IPS-18c (cell line): ENCODE measurements around the gene UNC5C.

Experiments used
- H3K4me3 ChIP-seq: 2 replicates; pipeline ENCODE4 v1.7.0; 2013; ENCODE audit warnings: low read depth, mild to moderate bottlenecking, low read length, moderate library complexity; ENCODE audit not compliant: insufficient read depth
- H3K9me3 ChIP-seq: one replicate; pipeline ENCODE4 v1.6.1; 2013; ENCODE audit warnings: mild to moderate bottlenecking, low read length, moderate library complexity; ENCODE audit not compliant: control insufficient read depth, insufficient read depth

The UNC5C gene

DNA sequence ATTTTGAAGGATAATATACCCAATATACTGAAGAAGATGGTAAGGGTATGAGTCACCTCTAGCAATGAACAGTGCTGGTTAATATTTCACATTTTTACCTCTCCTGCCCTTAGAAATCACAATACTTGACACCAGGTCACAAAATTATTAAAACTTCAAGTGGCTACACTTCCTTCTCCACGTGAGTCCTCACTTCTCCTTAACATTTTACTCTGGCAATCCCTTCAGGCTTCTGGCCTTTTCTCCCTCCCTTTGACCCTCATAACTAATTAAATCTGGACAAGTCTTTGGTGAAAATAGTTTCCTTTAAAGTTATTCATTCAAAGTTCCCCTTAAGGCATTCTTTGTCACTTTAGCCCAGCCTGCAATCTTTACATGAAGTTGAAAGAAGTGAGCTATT lies 190.4 kb downstream of the UNC5C start:
- H3K9me3 ChIP-seq: no peaks in the 10 kb centered on the region
- H3K4me3 ChIP-seq: no peak overlapping the region

DNA sequence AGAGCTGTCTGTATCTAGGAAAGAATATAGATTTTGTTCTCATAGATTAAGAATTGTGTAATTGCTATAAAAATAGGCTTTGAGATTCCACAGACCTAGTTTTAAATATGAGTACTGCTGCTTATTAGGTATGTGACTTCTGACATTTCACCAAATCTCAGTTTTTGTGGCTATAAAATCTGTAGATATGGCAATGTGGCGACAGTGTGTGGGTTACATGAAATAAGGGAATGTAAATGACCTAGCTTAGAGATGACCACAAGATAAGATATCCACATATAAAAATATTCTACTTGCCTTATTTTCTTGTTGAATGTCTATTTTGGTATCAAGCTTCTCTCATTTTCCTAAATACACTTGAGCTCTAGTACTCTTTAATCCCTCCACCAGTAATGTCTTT lies 193.8 kb downstream of the UNC5C start:
- Histone ChIP-seq H3K9me3 (no peaks in the 10 kb centered on the region), H3K4me3 (no peak overlapping the region)

- Histone ChIP-seq H3K4me3 (no peak overlapping the region), H3K9me3 (no peaks in the 10 kb centered on the region)
These were observed 200.4 kb downstream of the UNC5C start for GRCh38 chr4:95348418-95348817.

GRCh38 chr4:95343235-95343634 lies 205.5 kb downstream of the UNC5C start:
- H3K9me3 ChIP-seq: no peaks in the 10 kb centered on the region

GRCh38 chr4:95340191-95340590 lies 208.6 kb downstream of the UNC5C start:
- Histone ChIP-seq H3K4me3 (no peak overlapping the region), H3K9me3 (no peaks in the 10 kb centered on the region)

More at GRCh38 chr4:95343235-95343634, 205.5 kb downstream of the UNC5C start:
- H3K4me3 ChIP-seq: no peak overlapping the region

GRCh38 chr4:95325665-95326064 lies 223.1 kb downstream of the UNC5C start:
- H3K4me3 ChIP-seq: no peak overlapping the region
- no peaks in the 10 kb centered on the region for H3K9me3 ChIP-seq

DNA sequence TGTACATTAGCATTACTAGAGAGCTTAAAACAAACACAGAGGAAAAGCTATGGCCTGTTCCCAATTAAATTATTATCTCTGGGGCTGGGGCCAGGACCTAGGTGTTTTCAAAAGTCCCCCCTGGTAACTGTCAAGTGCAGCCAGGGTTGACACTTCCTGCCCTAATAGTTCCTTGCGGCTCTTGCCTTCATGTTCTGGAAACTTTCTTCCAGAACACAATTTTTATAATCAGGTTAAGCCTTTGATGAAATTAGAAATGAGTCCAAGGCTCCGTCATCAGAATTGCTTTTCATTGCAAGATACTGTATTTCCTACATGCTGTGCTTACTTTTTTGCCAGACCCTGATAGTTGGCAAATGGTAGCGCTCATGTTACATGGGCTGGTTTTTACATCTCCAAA lies 229.6 kb downstream of the UNC5C start:
- Histone ChIP-seq H3K9me3 (no peaks in the 10 kb centered on the region), H3K4me3 (no peak overlapping the region)

DNA sequence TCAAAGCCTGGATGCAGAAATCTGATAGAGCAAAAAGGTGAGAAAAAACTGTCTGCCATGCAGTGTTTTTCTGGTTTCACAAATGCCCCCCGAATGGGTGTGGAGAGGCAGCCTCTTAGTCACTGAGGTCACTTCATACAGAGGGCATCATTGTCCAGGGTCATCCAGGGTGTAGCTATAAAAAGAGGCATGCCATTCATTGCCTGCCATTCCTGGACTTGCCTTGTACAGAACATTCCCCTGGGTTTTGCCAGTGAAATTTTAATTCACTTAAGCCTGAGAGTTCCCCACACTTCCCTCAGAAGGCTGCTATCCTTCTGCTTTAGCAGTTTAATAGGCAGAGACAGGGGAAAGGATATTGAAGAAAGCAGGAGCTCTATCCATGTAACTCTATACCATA lies 230.3 kb downstream of the UNC5C start:
- Histone ChIP-seq H3K9me3 (no peaks in the 10 kb centered on the region), H3K4me3 (no peak overlapping the region)

DNA sequence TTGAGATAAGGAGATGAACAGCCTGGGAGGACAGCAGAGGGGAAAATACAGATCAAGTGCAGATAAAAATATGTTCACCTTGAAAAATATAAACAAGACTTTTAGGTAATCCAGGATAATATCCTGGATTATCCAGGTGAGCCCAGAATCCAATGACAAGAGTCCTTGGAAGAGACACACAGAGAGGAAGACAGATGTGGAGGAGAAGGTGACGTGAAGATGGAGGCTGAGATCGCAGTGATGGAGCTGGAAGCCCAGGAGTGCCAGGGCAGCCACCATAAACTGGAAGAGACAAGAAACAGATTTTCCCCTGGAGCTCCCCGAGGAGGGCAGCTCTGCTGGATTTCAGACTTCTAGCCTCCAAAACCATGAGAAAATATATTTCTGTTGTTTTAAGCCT lies 230.7 kb downstream of the UNC5C start:
- no peak overlapping the region for H3K4me3 ChIP-seq
- H3K9me3 ChIP-seq: no peaks in the 10 kb centered on the region

GRCh38 chr4:95317085-95317793 lies 231.5 kb downstream of the UNC5C start:
- no peak overlapping the region for H3K4me3 ChIP-seq

GRCh38 chr4:95314573-95314972 lies 234.2 kb downstream of the UNC5C start:
- Histone ChIP-seq H3K4me3 (no peak overlapping the region), H3K9me3 (peaks cover 2% of the 10 kb centered on the region)

More at GRCh38 chr4:95317085-95317793, 231.5 kb downstream of the UNC5C start:
- no peaks in the 10 kb centered on the region for H3K9me3 ChIP-seq

DNA sequence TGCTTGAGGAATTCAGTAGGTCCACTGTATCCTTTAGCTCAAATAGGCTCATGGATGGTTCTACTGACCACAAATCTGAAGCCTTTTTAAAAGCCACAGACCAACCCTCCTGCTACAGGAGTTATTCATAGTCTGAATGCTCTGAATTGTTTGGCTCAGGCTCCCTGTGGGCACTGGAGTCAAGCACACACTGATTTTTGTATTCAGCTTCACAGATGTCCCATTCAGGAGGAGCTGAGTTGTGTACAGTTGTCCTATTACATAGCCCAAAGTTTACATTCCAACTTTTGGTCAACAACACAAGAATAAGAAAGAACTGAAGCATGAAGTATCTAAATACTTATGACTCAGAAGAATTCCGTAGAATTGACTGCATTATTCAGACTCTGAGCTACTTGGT lies 243.9 kb downstream of the UNC5C start:
- no peaks in the 10 kb centered on the region for H3K9me3 ChIP-seq
- no peak overlapping the region for H3K4me3 ChIP-seq

GRCh38 chr4:95300304-95300703 lies 248.5 kb downstream of the UNC5C start:
- H3K4me3 ChIP-seq: no peak overlapping the region

DNA sequence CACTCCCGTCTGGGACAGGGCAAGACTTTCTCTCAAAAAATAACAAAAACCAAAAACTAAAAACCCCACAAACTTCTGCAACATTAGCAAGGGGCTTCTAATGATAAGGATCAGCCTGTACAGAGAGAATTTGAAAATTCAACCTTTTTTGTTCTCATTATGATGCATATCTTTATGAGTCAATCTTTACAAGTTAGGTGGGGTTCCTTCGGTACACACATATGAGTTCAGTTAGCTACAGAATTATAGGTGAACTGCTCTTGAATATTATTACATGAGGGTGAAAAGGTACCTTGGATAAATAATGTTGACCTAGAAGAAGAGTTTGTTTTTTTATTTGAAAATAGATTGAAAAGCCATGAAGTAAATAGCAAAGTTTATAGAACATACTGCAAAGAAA lies 252.7 kb downstream of the UNC5C start:
- Histone ChIP-seq H3K9me3 (no peaks in the 10 kb centered on the region), H3K4me3 (no peak overlapping the region)

More at GRCh38 chr4:95300304-95300703, 248.5 kb downstream of the UNC5C start:
- H3K9me3 ChIP-seq: no peaks in the 10 kb centered on the region

GRCh38 chr4:95295157-95295556 lies 253.6 kb downstream of the UNC5C start:
- Histone ChIP-seq H3K4me3 (no peak overlapping the region), H3K9me3 (no peaks in the 10 kb centered on the region)

GRCh38 chr4:95294321-95294720 lies 254.5 kb downstream of the UNC5C start:
- no peak overlapping the region for H3K4me3 ChIP-seq
- H3K9me3 ChIP-seq: no peaks in the 10 kb centered on the region

- Histone ChIP-seq H3K9me3 (no peaks in the 10 kb centered on the region), H3K4me3 (no peak overlapping the region)
These were observed 255.8 kb downstream of the UNC5C start for GRCh38 chr4:95293014-95293413.

DNA sequence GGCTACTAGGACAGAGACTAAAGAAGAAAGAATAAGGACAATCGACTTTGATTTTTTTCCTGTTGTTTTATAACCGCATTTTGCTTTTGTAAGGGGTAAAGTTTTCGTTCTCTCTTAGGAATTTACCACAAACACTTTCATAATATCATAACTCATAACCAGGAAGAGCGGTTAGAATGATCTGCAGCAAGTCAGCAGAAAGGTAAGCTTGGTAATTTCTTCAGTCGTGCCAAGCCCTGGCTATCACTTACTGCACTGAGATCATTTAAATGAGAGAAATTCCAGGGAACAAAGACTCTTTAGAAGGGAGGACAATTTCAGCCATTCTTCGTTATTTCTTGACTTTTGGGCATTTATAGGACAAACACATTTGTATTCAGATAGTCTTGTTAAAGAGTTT lies 258.1 kb downstream of the UNC5C start:
- no peaks in the 10 kb centered on the region for H3K9me3 ChIP-seq
- H3K4me3 ChIP-seq: no peak overlapping the region

DNA sequence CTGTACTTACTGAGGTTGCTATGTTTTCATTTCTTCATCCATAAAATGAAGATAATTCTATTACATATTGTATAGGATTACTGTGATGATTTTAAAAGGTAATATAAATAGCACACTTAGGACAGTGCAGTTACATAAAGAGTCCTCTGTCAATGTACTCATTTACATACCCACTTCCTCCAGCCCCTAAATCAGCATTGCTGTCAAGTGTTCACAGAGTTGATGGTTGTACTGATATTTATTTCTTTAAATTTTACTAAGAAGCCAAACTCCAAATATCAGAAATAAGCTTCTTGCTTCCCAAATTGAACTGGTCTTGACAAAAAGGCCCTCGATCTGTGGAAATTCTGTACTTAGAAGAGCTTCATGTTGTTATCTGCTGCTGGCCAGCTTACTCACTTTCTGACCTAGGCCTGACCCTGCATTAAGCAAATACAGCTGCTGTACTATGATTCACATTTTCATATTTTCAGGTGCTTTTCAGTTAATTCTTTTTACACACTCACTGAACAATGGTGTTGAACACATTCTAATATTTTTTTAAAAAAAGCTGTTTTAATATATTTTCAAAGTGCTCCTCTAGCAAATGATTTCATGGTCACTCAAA lies 259.6 kb downstream of the UNC5C start:
- Histone ChIP-seq H3K4me3 (no peak overlapping the region), H3K9me3 (no peaks in the 10 kb centered on the region)
